Tibial artery (tissue), 4 donors: ENCODE measurements around the gene HDLBP.

Experiments
- DNase-seq, 2 donors: peaks; one replicate each; pipeline ENCODE4 v3.0.0-alpha.2; 2019
- H3K27ac ChIP-seq, 2 donors: fragments of 200-600 bp; sonication (generic) in 1 of 2; 1 replicate in 1 of 2; 2 replicates in 1 of 2; pipeline ENCODE4 v1.5.1; 2018 to 2019; ENCODE audit warnings: mild to moderate bottlenecking in 1 of 2
- H3K27me3 ChIP-seq, 2 donors: fragments of 200-600 bp; sonication (generic) in 1 of 2; one replicate each; pipeline versions ENCODE4 v1.5.1 to v1.6.0; 2016 to 2019
- H3K36me3 ChIP-seq, 3 donors: fragments of 200-600 bp; sonication (generic) in 2 of 3; one replicate each; pipeline ENCODE4 v1.5.1; 2016 to 2019; ENCODE audit warnings: mild to moderate bottlenecking in 2 of 3
- H3K4me1 ChIP-seq, 4 donors: fragments of 200-600 bp; sonication (generic) in 2 of 4; 1 replicate in 3 of 4; 2 replicates in 1 of 4; pipeline ENCODE4 v1.5.1; 2016 to 2019
- H3K4me3 ChIP-seq, 2 donors: fragments of 200-600 bp; sonication (generic) in 1 of 2; 1 replicate in 1 of 2; 2 replicates in 1 of 2; pipeline ENCODE4 v1.5.1; 2018 to 2019; ENCODE audit warnings: mild to moderate bottlenecking in 2 of 2
- H3K9me3 ChIP-seq, 3 donors: fragments of 200-600 bp; sonication (generic) in 1 of 3; one replicate each; pipeline ENCODE4 v1.5.1; 2016 to 2019
- CTCF ChIP-seq, 2 experiments: fragments of 200-600 bp in 1 of 2; fragments of 450-650 bp in 1 of 2; IDR thresholded peaks; one replicate each; pipeline ENCODE4 v1.5.1; 2017 to 2019; ENCODE audit warnings: antibody characterized with exemption in 2 of 2, mild to moderate bottlenecking in 1 of 2, moderate library complexity in 1 of 2
- intact Hi-C: fragments of 100-400 bp; cut with DNase I; formaldehyde crosslinking; loops from one replicate; pipeline ENCODE4 v1.15.0; 2023; ENCODE audit warnings: low total_unique reads

HDLBP gene

GRCh38 chr2:241272303-241273209 is 42.9 kb downstream of the HDLBP start:
- peaks cover 4 to 12% (median 7%) of the 10 kb centered on the region in 3 donors for H3K36me3 ChIP-seq
- DNase-seq, result peak; percentile 74 to 88
- H3K27ac ChIP-seq, result peak overlapping the region; percentile 97 to 99
- H3K4me3 ChIP-seq, result peak overlapping the region; percentile 93 to 99
- no peaks in the 10 kb centered on the region for H3K27me3 ChIP-seq
- no peaks in the 10 kb centered on the region for H3K9me3 ChIP-seq
- H3K4me1 ChIP-seq, result peaks cover 0 to 45% (median 42%) of the 10 kb centered on the region in 4 donors
- TF ChIP-seq CTCF (IDR thresholded peaks at IDR 0.05), result no peak
- intact Hi-C loops, result loop anchor here (1.0 kb wide), 1 partner anchor 43 kb away; the partner anchor contains the start of genes HDLBP and SEPTIN2

- H3K4me1 ChIP-seq, result peaks cover 0 to 48% (median 42%) of the 10 kb centered on the region in 4 donors
- intact Hi-C loops, result loop anchor here (1.0 kb wide), 1 partner anchor 43 kb away; the partner anchor contains the start of genes HDLBP and SEPTIN2
Observed at GRCh38 chr2:241271706-241272302, 43.7 kb downstream of the HDLBP start.

GRCh38 chr2:241270531-241270930 is 44.9 kb downstream of the HDLBP start:
- DNase-seq, result no peak
- intact Hi-C loops, result no loop called here
- peak overlapping the region in 1 of 2 donors; percentile 97 for H3K27ac ChIP-seq
- peaks cover 22 to 33% (median 25%) of the 10 kb centered on the region in 3 donors for H3K36me3 ChIP-seq
- H3K4me3 ChIP-seq, result peak overlapping the region; percentile 93 to 99
- H3K9me3 ChIP-seq, result no peaks in the 10 kb centered on the region
- no peaks in the 10 kb centered on the region for H3K27me3 ChIP-seq
- TF ChIP-seq CTCF (IDR thresholded peaks at IDR 0.05), result no peak
- H3K4me1 ChIP-seq, result peaks cover 0 to 48% (median 42%) of the 10 kb centered on the region in 4 donors

More at GRCh38 chr2:241271706-241272302, 43.7 kb downstream of the HDLBP start:
- TF ChIP-seq CTCF (IDR thresholded peaks at IDR 0.05), result no peak
- Histone ChIP-seq H3K27ac (peak overlapping the region; percentile 97 to 99), H3K36me3 (peaks cover 11 to 20% (median 14%) of the 10 kb centered on the region in 3 donors), H3K27me3 (no peaks in the 10 kb centered on the region), H3K9me3 (no peaks in the 10 kb centered on the region), H3K4me3 (peak overlapping the region; percentile 93 to 99)
- DNase-seq, result peak; percentile 92 to 94

- Histone ChIP-seq H3K27ac (no peak overlapping the region), H3K4me3 (no peak overlapping the region), H3K9me3 (no peaks in the 10 kb centered on the region), H3K4me1 (peaks cover 0 to 48% (median 42%) of the 10 kb centered on the region in 4 donors), H3K36me3 (peaks cover 28 to 39% (median 30%) of the 10 kb centered on the region in 3 donors), H3K27me3 (no peaks in the 10 kb centered on the region)
- TF ChIP-seq CTCF (IDR thresholded peaks at IDR 0.05), result no peak
- intact Hi-C loops, result no loop called here
- DNase-seq, result no peak
Observed at GRCh38 chr2:241269707-241270520, 45.6 kb downstream of the HDLBP start.
